GDM1 (cell line): ENCODE results near the gene FIGNL2.

Source experiments
- DNase-seq: peaks from one replicate; lab custom pipeline; 2025; lab: John Stamatoyannopoulos, UW

Gene FIGNL2

DNA sequence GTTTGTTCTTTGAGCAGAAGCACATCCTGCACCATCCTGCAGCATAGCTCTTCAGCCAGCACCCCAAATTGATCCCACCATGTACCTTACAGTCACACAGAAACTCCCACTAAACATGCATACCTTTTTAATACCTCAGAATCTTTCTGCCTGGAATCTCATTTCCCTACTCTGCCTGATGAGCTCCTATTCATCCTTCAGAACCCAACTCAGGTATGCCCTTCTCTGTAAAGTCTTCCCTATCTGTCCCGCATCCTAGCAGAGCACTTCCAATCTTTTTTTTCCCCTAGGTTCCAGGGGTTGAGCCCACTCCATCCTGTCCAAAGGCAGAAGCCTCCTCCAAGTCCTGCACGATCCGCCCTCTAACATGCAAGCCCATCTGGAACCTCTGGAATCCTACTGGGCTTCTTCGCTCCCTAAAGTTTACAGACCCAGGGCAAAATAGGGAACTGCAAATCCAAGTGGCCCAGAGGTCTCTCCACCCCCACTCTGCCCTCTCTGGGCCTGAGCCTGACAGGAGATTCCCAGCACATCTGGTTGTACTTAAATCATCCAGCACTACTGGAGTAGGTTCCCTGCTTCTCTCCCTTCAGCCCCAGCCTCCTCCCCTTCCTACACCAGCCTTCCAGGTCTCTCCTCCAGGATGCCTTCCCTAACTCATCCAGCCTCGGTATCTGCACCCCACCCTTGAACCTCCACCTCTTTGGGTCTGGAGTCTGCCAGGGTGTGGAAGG, 4.1 kb upstream of the FIGNL2 start:
- DNase-seq, result no peak

DNA sequence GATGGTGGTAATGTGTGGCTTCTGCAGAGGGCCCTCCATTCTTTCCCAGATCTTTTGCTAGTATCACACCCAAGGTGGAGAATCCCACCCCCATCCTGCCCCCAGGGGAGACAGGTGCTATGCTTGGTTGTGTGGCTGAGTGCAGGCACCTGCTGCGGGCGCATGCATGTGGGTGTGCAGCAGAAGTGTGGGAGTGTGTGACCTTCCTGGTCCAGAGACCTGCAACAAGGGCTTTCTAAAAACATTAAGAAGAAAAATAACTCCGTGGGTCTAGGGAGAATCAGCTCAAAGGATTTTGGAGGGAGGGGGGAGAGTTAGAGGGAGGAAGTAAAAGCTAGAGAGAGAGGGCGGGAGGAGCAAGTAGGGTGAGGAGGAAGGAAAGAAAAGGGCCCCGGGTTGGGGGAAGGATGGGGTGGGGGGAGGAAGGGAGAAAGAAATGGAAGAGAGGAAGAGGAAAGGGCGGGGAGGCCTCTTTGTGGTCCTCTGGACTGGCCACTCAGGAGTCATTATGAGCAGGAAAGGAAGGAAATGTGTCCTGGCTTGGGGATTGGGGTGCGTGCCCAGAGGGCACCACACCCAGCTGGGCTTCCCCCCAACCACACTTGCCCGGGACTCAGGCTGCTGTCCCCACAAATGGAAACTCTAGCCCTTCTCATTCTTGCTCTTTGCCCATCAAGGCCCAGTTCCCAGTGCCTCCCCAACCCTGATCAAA, 3.1 kb upstream of the FIGNL2 start:
- no peak for DNase-seq

DNA sequence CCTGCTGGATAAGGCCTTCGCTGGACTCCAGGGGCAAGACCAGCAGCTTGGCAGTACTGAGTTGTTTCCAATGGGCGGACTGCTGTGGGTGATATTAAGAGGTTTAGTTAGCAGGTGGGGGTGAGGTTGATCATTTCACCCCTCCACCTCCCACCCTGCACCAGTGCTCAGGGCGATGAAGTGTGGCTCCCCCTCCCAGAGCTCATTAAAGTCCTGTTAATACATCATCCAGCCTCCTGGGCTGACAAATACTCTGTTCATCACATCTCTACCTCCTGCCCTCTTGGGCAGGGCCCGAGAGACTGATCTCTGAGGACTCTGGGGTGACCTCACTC, 2.4 kb upstream of the FIGNL2 start:
- DNase-seq, result no peak

DNA sequence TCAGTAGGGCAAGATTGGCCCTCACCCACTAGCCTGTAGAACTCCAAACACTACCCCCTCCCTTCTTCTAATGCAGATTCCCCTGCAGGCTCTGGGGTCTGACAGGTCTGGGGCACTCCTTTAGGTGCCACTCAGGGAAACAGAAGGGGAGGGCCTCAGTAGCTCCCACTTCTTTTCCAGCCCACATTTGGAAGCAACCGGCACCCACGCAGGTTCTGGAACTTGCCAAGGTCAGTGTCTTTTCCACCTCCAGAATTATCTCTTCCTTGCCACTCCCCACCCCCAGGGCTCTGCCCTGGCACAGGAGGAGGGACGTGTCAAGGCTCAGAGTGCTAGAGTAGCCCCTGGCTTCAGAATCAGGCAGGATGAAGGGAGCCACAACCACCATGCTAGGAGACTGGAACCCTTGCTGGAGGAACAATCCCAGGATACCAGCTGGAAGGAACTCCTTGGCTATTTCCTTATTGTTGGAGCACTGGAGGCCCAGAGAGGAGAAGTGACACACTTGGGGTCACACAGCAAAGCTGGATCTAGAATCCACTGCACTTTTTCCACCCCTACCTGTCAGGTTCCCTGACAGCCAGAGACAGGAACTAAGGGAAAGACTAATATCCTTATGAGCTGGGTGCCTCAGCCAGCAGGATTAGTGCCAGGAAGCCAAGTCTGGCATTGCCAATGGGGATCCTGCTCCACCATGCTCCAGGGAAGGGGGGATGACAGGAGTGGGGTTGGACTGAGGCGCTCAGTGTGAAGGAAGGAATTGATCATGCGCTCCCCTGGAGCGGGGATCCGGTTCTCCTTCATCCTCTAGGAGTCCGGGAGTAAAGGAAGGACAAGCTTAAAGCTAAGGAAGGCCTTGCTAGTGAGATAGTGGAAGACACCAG, 1.8 kb upstream of the FIGNL2 start:
- DNase-seq, result no peak

DNA sequence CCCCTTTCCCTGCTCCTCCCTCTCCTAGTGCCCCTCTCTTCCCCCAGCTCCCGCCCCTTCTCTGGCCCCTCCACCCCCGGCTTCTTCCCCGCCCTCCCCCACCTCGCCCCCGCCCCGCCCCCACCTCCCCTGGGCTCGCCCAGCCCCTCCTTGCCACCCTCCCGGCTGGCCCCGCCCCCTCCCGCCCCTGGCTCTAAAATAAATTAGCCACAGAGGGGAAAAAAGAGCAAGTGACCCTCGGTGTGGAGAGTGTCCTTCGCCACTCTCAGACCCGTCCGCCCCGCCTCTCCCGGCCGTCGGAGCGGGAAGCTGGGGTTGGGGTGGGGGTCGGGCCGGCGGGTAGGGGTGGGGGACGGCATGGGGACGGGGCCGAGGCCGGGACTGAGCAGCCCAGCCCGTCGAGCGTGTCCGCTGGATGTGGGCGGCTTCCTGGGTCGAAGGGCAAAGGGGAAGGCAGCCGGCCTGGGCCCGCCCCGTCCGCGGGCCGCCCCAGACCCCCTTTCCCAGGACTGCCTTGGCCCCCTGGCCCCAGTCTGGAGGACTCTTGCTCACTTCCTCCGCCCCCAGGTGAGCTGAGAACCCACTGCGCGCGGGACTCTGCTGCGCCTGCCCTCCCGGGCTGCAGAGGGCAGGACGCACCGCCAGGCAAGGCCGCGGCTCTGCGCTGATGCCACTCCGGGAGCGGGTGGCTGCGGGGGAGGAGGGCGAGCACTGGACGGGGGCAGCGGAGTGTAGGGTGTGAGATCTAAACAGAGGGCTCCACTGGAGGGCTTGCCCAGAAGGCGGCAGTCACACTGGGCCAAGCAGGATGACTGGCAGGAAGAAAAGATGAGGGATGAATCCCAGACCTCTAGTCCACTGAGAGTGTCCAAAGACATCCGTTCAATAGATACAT, 570 bp upstream of the FIGNL2 start:
- no peak for DNase-seq

DNA sequence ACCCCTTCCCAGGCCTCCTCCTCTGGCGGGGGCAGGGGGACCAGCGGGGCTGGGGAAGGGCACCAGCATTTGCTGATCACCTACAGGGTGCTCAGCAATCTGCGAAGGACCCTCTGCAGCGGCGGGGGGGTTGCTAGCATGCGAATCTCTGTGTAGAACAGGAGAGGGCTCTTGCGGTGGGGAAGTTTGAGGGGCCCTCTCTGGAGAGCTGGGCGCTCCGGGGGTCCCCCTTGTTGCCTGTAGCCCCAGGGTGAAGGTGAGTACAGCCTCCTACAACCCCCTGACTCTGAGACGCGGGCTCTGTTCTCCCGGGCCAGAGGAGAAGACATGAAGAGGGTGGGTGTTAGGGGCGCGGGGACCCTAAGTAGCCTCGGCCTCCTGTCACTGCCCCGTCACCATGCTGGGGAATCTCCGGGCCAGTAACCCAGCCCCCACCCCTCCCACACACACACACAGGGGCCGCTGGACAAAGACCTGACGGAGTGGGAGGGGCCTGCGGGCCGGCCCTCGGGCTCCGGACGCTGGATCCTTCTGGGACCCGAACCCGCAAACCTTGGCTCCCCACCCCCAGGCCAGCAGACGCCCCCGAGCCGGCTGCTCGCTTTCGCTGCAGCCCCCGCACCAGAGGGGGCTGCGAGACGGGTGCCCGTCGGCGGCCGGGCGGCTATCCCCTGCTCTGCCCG, 734 bp downstream of the FIGNL2 start:
- no peak for DNase-seq

DNA sequence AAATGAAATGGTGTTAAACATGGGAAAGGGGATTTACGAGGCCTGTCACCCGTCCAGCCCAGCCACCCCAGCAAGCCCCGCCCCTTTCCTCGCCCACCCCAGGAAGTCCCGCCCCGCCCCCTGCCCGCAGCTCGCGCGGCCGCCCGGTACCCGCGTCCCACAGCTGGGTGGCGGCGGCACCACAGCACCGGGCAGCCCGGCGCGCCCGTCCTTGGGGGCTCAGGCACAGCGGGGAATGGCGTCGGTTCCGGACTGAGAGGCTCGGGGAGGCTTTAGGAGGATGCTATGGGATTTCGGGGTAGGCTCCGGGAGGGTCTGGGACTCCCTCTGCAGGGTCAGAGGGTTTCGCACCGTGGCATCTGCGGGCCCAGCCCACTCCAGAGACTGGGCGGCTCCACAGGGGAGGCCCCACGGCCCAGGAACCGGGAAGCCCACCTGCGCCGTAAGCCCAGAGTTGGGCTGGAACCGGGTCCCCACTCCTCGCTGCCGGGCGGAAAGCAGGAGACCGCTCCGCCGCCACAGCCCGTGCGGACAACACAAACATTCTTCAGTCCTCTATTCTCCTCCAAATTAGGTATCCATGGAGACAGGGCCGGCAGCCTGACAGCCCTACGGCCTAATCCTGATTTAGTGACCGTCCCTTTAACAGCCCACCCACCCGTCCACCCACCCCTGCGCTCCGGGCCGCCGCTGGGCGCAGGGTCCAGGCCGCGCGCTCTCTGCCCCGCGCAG, 1.4 kb downstream of the FIGNL2 start:
- DNase-seq, result no peak

DNA sequence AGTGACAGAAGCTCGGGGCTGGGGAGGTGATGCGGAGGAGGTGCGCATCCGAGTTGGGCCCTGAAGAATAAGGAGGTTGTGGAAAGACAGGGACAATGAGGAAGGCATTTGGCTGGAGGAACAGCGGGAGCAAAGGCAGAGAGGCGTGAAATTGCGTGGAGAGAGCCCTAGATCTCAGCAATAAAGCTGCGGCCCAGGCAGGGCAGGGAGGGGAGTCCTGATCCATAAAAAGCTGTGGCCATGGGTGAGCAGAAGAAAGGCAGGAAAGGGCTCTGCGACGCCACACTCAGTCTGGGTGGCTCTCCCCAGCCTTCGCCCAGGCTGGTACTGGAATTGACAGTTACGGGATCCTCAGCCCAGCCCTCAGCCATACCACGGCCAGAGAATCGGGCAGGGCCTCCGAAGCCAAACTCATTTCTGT, 2.2 kb downstream of the FIGNL2 start:
- no peak for DNase-seq

DNA sequence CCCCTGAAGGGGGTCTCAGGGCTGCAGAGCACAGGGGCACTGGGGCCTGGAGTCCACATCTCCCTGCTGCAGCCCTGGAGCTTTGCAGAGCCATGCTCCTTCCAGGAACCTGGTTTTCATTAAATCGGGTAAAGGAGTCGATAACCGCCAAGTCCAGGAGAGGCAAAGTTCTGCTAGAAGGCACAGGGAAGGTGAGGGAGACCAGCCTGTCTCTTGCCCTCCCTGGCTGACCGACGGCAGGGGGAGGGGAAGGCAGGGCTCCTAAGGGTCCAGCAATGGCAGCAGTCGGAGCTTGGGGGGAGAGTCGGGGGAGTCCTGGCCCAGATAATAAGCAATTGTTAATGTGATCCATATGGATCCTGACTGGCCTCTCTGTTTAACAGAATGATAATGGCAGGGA, 3.0 kb downstream of the FIGNL2 start:
- no peak for DNase-seq

DNA sequence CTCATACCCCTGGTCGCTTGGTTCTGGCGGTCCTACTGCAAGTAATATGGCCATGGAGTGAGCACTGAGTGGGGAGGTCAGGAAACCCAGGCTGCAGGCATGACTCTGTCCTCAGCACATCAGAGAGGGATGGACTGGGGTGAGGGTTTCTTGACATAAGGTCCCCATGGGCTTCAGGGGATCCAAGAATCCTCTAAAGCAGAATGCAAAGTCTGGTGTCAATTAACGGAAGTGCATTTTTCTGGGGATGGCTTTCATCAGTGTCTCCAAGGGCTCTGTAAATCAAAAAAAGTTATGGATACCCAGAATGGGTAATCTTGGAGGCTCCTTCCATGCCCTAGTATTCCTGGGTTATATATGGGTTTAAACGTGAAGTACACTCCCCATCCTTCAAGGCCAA, 3.7 kb downstream of the FIGNL2 start:
- DNase-seq, result no peak

DNA sequence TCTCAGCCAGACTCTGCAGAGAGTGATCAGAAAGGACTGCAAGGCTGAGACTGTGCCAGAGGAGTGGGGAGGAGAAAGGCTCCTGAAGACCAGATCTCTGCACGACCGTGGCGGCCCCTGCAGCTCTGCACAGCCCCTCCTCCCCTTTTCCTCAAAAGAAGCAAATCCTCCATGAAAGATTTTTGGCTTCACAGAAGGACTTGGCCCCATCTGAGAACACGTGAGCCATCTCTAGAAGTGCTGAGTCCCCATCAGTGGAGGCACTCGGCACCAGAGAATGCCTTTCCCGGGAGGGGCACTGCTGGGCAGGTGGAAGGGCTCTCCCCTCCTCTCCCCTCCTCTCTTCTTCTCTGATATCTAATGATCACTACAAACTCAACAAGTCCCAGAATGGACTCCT, 6.8 kb downstream of the FIGNL2 start:
- no peak for DNase-seq

DNA sequence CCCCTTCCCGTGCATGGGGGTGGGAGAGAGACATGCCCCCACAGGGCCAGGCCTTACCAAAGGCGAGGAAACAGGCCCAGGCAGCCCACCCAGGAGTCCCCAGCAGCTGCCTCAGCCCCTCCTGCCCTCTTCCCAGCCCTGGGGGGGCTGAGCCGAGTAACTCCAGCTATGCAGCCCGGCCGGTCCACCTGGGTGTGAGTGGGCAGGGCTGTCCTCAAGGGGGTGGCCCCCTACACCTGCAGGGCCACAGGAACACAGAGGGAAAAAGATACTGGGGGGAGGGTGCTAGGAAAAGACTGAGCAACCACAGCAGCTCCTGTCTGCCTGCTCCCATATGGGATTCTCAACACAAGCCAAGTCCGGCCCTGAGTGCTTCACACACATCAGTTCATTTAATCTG, 7.6 kb downstream of the FIGNL2 start:
- DNase-seq, result no peak

DNA sequence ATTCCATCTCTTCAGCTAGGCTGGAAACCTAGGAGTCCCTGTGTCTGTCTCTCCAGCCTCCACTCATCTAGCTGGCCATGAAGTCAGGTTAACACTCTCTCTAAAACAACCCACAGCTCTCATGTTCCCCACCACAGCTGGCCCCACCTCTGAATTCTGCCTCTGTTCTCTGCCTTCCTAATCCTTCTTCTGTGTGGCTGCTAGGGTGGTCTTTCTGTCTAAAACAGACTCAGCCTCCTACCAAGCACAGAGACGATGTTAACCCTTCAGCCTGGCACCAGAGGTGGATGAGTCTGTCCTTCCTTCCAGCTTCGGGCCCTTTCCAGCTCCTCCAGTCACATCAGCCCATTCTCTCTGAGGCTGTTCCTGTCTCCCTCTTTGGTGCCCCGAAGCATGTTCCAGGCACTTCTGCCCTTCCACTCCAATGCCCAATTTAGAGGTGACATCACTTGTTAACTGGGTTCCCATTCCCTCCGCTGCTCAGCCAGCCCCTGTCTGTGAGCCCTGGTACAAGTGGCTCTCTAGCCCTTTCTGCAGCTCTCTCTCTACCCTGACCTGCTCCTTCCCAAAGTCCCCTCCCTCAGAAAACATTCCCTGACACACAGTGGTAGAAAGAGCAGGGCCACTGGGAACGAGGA, 9.1 kb downstream of the FIGNL2 start:
- DNase-seq, result no peak

DNA sequence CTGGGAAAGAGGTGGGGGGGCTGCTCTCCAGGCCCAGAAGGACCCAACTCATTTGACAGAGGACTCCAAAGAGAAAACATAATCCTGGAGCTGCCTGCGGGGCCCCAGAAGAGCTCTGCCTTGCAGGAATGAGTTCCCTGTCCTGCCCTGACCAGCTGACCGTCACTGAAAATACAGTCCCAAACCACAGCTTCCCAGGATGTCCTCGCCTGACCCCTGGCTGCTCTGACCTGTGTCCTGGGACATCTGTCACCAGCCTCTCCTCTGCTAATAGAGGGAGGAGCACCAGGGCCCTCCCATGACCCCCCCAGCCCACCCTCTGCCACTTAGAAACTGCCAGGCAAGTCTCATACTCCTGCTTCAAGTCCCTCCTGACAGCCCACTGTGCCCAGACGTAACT, 9.8 kb downstream of the FIGNL2 start:
- no peak for DNase-seq

DNA sequence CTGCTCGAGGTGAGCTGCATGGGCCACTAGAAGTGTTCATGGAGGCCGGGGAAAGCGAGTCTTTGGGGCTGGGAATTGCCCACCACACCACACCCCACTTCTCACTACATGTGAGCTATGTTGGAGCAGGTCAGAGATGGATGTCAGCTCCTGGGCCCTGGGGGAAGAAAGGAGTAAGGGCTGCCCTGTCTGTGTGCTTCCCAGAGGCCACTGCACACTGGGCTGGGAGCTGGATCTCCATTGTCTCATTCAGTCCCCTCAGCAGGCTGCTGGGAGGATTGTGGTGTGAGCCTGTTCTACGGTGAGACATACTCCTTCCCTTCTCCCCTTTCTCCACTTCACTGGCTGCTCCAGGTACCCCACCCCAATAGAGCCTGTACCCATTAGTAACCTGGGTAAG, 10.5 kb downstream of the FIGNL2 start:
- no peak for DNase-seq

DNA sequence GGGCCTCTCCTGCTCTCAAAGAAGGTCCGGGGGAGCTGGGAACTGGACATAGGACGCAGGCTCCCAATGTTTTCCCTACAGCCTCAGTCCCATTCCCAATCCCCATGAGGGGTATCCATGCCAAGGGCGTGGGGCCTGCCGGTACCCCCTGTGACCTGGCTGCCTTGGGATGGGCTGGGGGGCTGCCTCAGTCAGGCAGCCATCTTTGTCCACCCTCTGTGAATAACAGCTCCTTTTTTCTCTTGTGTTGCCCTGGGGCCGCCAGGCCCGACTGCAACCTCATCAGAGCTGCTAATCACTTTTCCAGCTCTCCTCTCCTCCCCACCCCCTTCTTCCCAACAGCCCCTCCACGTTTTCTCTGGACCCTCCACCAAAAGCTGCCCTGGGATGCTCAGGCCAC, 11.2 kb downstream of the FIGNL2 start:
- DNase-seq, result no peak

DNA sequence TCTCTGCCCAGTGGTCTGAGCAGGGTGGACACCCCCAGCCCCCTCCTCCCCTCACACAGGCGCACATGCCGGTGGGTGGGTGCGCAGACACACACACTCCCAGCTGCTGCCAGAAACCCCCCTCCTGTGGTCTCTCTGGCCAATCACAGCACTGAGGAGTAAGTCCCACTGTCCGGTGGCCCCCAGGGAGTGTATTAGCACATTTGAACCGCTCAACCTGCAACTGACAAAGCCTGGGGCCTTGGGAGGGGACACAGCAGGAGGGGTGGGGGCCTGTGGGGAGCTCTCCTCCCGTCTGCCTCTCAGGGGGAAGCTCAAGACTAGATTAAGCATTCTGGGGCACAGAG, 11.7 kb downstream of the FIGNL2 start:
- DNase-seq, result no peak

DNA sequence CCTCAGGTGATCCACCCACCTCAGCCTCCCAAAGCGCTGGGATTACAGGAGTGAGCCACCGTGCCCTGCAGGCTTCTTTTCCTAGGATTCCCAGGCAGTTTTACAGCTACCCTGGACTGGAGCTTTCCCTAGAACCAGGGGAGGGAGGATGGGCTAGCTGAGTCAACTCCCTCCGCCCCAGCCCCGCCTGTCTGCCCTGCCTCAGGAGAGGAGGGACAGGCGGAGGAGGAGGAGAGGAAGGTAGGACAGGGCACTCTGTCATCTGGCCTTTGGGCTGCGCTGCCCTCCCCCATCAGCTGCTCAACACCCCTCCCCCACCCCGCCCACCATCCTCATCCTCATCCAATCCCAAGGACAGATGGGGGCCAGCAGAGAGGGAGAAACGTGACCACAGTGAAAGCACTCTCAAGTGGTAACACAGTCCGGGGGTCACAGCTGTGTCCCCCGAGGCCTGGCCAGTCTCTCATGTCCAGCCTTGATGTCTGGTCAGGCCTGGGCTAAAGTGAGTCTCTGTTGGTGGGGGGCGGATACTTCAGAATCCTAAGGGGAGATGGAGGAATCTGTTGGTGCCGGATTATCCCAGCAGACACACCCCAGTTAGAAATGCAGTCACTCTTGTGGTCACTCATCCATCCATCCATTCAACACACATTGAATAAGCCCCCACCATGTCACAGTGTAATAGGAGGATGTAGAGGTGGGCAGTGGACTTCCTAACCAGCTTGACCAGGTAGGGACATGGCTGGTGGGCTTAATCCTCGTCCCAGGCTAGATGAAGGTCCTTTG, 12.3 kb downstream of the FIGNL2 start:
- DNase-seq, result no peak

DNA sequence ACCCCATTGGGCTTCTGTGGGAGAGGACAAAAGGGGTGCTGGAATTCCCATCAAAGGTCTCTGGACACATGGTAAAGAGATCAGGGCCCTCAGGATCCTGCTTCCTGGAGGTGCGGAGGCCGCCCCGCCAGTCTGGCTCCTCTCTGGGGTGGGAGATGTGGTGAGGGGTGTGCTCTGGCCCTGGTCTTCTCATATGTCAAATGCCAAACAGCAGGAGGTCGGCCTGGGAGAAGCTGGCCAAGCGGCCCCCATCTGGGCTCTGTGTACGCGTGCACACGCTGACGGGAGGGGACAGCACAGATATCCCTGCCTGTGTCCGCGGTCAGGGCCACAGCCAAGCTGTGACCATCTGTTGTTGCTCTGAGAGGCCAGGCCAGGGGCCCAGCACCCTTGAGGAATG, 14.1 kb downstream of the FIGNL2 start:
- no peak for DNase-seq
